ENCODE data around the gene MAN2A1.

- TF ChIP-seq CTCF (conservative IDR thresholded peaks at IDR 0.05 in 1 of 2, IDR thresholded peaks at IDR 0.05 in 1 of 2; ENCODE audit: extremely low read depth in 1 of 2, insufficient read depth in 1 of 2, low read depth in 1 of 2, low read length in 2 of 2), result no peak
- no peak for TF ChIP-seq EZH2 (IDR thresholded peaks at IDR 0.05; ENCODE audit: borderline replicate concordance, low read length)
Observed at GRCh38 chr5:109907189-109907588, 217.5 kb downstream of the MAN2A1 start.

Measured in mammary epithelial cell (primary cell).